Measurements from ENCODE around the gene ACOT6.
"Not testable (repeated sequence)": the region's sequence is repeated elsewhere in the genome, so short reads cannot be mapped to it uniquely, and the experiment has no call there.

The ACOT6 gene

GRCh38 chr14:73645248-73645610 is 32.9 kb downstream of the ACOT6 start:
- ChIA-PET POLR2A (interaction anchor here (0.6 kb wide), 1 partner anchor 679 kb away, joined by 3 read pairs; no protein-coding TSS in a partner anchor), CTCF (interaction anchor here (1.2 to 4.3 kb wide), 2 partner anchors 11 to 18 kb away, joined by 7 to 29 read pairs; no protein-coding TSS in a partner anchor)
- peak overlapping the region; percentile 96 for H3K4me3 ChIP-seq (ENCODE audit: low read depth, low read length)
- no peak for DNase-seq (ENCODE audit: low read depth, low spot score)
- TF ChIP-seq CTCF (IDR thresholded peaks at IDR 0.05; ENCODE audit: insufficient read depth, low read length, missing control alignments), result no peak

GRCh38 chr14:73651005-73651404 is 38.7 kb downstream of the ACOT6 start:
- CTCF ChIA-PET, result interaction anchor here (1.0 to 1.9 kb wide), 2 partner anchors 11 to 67 kb away, joined by 3 to 10 read pairs; no protein-coding TSS in a partner anchor
- POLR2A ChIA-PET, result no interaction called here
- H3K4me3 ChIP-seq (ENCODE audit: low read depth, low read length), result no peak overlapping the region
- no peak for DNase-seq (ENCODE audit: low read depth, low spot score)
- no peak for TF ChIP-seq CTCF (IDR thresholded peaks at IDR 0.05; ENCODE audit: insufficient read depth, low read length, missing control alignments)

GRCh38 chr14:73655851-73656250 is 43.5 kb downstream of the ACOT6 start:
- no peak for DNase-seq (ENCODE audit: low read depth, low spot score)
- no peak for TF ChIP-seq CTCF (IDR thresholded peaks at IDR 0.05; ENCODE audit: insufficient read depth, low read length, missing control alignments)
- H3K4me3 ChIP-seq (ENCODE audit: low read depth, low read length), result no peak overlapping the region
- POLR2A ChIA-PET, result no interaction called here
- CTCF ChIA-PET, result interaction anchor here (1.0 to 1.4 kb wide), 2 partner anchors 22 to 148 kb away, joined by 3 read pairs; no protein-coding TSS in a partner anchor

GRCh38 chr14:73659202-73659601 is 46.9 kb downstream of the ACOT6 start:
- POLR2A ChIA-PET; H3K4me3 ChIP-seq (ENCODE audit: low read depth, low read length); DNase-seq (ENCODE audit: low read depth, low spot score): not testable (repeated sequence)
- CTCF ChIA-PET, result interaction anchor here (1.2 kb wide), 1 partner anchor 11 kb away, joined by 4 read pairs; no protein-coding TSS in a partner anchor

GRCh38 chr14:73660511-73660910 is 48.2 kb downstream of the ACOT6 start:
- no peak for TF ChIP-seq CTCF (IDR thresholded peaks at IDR 0.05; ENCODE audit: insufficient read depth, low read length, missing control alignments)
- H3K4me3 ChIP-seq (ENCODE audit: low read depth, low read length), result no peak overlapping the region
- DNase-seq (ENCODE audit: low read depth, low spot score), result no peak
- ChIA-PET POLR2A (no interaction called here), CTCF (interaction anchor here (5.8 kb wide), 1 partner anchor 15 kb away, joined by 31 read pairs; no protein-coding TSS in a partner anchor)

- POLR2A ChIA-PET, result interaction anchor here (0.7 kb wide), 1 partner anchor 103 kb away, joined by 4 read pairs; no protein-coding TSS in a partner anchor
- DNase-seq (ENCODE audit: low read depth, low spot score), result no peak
- H3K4me3 ChIP-seq (ENCODE audit: low read depth, low read length), result no peak overlapping the region
- CTCF ChIA-PET, result interaction anchor here (0.9 to 5.8 kb wide), 14 partner anchors 8 to 378 kb away, joined by 3 to 31 read pairs (median 5); no protein-coding TSS in a partner anchor
- TF ChIP-seq CTCF (IDR thresholded peaks at IDR 0.05; ENCODE audit: insufficient read depth, low read length, missing control alignments), result no peak
Observed at GRCh38 chr14:73661872-73662271, 49.6 kb downstream of the ACOT6 start.

- CTCF ChIA-PET, result interaction anchor here (0.6 to 5.8 kb wide), 18 partner anchors 9 to 1154 kb away, joined by 3 to 31 read pairs (median 5); no protein-coding TSS in a partner anchor
- peak; percentile 65 for DNase-seq (ENCODE audit: low read depth, low spot score)
Observed at GRCh38 chr14:73662487-73662943, 50.2 kb downstream of the ACOT6 start.

More at GRCh38 chr14:73662487-73662943, 50.2 kb downstream of the ACOT6 start:
- POLR2A ChIA-PET, result interaction anchor here (0.7 to 1.3 kb wide), 2 partner anchors 24 to 103 kb away, joined by 3 to 4 read pairs; no protein-coding TSS in a partner anchor
- H3K4me3 ChIP-seq (ENCODE audit: low read depth, low read length), result no peak overlapping the region
- peak; percentile 70 for TF ChIP-seq CTCF (IDR thresholded peaks at IDR 0.05; ENCODE audit: insufficient read depth, low read length, missing control alignments)
